ENCODE data around the gene TUBGCP5.

Gene TUBGCP5

GRCh38 chr15:22951381-22952280, 87.7 kb downstream of the TUBGCP5 start:
- DNase-seq, result no peak

GRCh38 chr15:22951031-22951380, 88.4 kb downstream of the TUBGCP5 start:
- DNase-seq, result no peak

GRCh38 chr15:22950256-22950990, 88.9 kb downstream of the TUBGCP5 start:
- no peak for DNase-seq

All from activated CD4-positive, alpha-beta T cell treated with anti-CD3 and anti-CD28 coated beads for 48 hours (primary cell).